Kidney (tissue), 14 donors: ENCODE data around the gene GPR152. TPM values are rescaled to one million over a fixed set of nuclear protein-coding genes. Genes with fewer than 3 reads are reported as not detected.

ENCODE experiments used
- DNase-seq, 5 donors: peaks; one replicate each; pipeline ENCODE4 v3.0.0-alpha.2; 2013 to 2020
- FAIRE-seq: peaks from 2 replicates; lab custom pipeline; 2012; peaks lifted over from hg19 to GRCh38; lab: Jason Lieb, UNC
- H3K27ac ChIP-seq, 2 donors: one replicate each; pipeline ENCODE4 v1.7.0; 2013; ENCODE audit warnings: low read depth in 2 of 2, low read length in 2 of 2, inconsistent platforms in 1 of 2
- H3K27me3 ChIP-seq: one replicate; pipeline ENCODE4 v1.7.1; 2013; ENCODE audit warnings: low read length, inconsistent platforms; ENCODE audit not compliant: control insufficient read depth, insufficient read depth
- H3K36me3 ChIP-seq, 3 donors: one replicate each; pipeline versions ENCODE4 v1.7.0 to v1.7.1; 2013; ENCODE audit warnings: low read length in 3 of 3, control low read depth in 1 of 3, inconsistent platforms in 1 of 3; ENCODE audit not compliant: insufficient read depth in 3 of 3, control insufficient read depth in 2 of 3
- H3K4me1 ChIP-seq, 3 donors: one replicate each; pipeline versions ENCODE4 v1.7.0 to v1.7.1; 2013; ENCODE audit warnings: low read length in 3 of 3, inconsistent platforms in 1 of 3, low read depth in 1 of 3; ENCODE audit not compliant: control insufficient read depth in 2 of 3, insufficient read depth in 2 of 3
- H3K4me3 ChIP-seq, 3 donors: one replicate each; pipeline versions ENCODE4 v1.7.0 to v1.8.1; 2013; ENCODE audit warnings: low read length in 3 of 3, control low read depth in 1 of 3, inconsistent platforms in 1 of 3
- H3K9ac ChIP-seq, 3 donors: one replicate each; pipeline versions ENCODE4 v1.7.0 to v1.7.1; 2013; ENCODE audit warnings: low read length in 3 of 3, control low read depth in 1 of 3, inconsistent platforms in 1 of 3
- H3K9me3 ChIP-seq, 3 donors: one replicate each; pipeline versions ENCODE4 v1.7.0 to v1.7.1; 2013; ENCODE audit warnings: low read length in 3 of 3, control low read depth in 1 of 3, inconsistent platforms in 1 of 3; ENCODE audit not compliant: control insufficient read depth in 2 of 3, insufficient read depth in 1 of 3
- intact Hi-C: fragments of 100-400 bp; cut with DNase I; formaldehyde crosslinking; loops from one replicate; pipeline ENCODE4 v1.11.1; 2022
- polyA plus RNA-seq: library from polyadenylated mRNA; stranded (reverse); fragments of 350-450 nt; fragmentation: Illumina TruSeq; extraction: RNeasy Lipid Tissue Mini Kit (QIAGEN cat#74804); gene quantifications from one replicate; pipeline ENCODE4 v1.2.3, GENCODE V29; 2014; ENCODE audit warnings: low read depth, low replicate concordance; ENCODE audit not compliant: insufficient read depth
- total RNA-seq: library from RNA; stranded (reverse); fragmentation: NEBNext Ultra II Directional; extraction: Animal tissue kit (Norgen Biotek cat#: 25700); gene quantifications from one replicate; pipeline ENCODE4 v1.2.1, GENCODE V29; 2021
- TF ChIP-seq, protein P1 (sequence below): IDR thresholded peaks from 3 replicates; pipeline ENCODE4 v1.5.1; 2012; ENCODE audit warnings: mild to moderate bottlenecking, moderate library complexity, borderline replicate concordance; ENCODE audit not compliant: insufficient read depth; ENCODE audit errors: extremely low read depth
- donor health status: control.
- donor health status: control.
- donor health status: control.
- donor health status: control.
- donor health status: control.
- donor health status: DM: yes; HTN: yes; CAD: no.
- donor health status: Normal renal cell carcinoma (clear cell type).

Gene GPR152
- total and polyA plus RNA-seq, 2 donors from 2014 or later, result not detected

DNA sequence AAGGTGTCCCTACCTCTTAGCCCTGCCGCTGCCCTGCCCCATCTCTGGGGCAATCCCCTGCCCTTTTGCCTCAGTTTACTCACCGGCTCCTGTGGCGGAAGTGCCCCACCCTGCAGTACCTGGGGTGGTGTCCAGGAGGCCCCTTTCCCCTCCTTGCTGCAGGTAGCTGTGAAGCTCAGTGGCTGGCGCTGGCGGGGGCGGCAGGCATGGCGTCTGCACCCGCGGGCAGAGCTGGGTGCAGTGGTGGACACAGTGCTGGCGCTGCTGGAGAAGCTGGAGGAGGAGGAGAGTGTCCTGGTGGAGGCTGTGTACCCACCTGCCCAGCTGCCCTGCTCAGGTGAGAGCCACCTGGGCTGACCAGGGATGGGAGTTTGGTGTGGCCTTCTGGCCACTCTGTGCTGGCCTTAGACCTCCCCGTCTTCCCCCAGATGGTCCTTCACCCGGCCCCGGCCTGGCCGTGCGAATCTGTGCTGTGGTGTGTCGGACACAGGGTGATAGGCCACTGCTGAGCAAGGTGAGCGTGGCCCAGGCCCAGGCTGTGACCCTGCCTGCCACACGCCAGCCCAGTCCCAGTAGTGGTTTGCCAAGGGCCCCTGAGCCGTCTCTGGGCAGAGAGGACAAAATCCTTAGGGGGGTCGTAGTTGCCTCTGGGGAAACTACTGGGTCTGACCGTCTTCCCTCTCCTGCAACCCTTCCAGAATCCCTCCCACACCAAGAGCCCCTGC lies 33.0 kb downstream of the GPR152 start:
- peak overlapping the region in 1 of 3 donors; percentile 29 for H3K4me3 ChIP-seq
- H3K27ac ChIP-seq, result no peak overlapping the region
- no peaks in the 10 kb centered on the region for H3K27me3 ChIP-seq
- H3K4me1 ChIP-seq, result peaks cover 0 to 26% (median 11%) of the 10 kb centered on the region in 3 donors
- FAIRE-seq, result no peak
- TF ChIP-seq, protein P1, sequence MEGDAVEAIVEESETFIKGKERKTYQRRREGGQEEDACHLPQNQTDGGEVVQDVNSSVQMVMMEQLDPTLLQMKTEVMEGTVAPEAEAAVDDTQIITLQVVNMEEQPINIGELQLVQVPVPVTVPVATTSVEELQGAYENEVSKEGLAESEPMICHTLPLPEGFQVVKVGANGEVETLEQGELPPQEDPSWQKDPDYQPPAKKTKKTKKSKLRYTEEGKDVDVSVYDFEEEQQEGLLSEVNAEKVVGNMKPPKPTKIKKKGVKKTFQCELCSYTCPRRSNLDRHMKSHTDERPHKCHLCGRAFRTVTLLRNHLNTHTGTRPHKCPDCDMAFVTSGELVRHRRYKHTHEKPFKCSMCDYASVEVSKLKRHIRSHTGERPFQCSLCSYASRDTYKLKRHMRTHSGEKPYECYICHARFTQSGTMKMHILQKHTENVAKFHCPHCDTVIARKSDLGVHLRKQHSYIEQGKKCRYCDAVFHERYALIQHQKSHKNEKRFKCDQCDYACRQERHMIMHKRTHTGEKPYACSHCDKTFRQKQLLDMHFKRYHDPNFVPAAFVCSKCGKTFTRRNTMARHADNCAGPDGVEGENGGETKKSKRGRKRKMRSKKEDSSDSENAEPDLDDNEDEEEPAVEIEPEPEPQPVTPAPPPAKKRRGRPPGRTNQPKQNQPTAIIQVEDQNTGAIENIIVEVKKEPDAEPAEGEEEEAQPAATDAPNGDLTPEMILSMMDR, result no peak
- no peak for DNase-seq
- H3K9me3 ChIP-seq, result no peaks in the 10 kb centered on the region
- H3K36me3 ChIP-seq, result no peaks in the 10 kb centered on the region
- intact Hi-C loops, result no loop called here
- H3K9ac ChIP-seq, result peak overlapping the region in 1 of 3 donors; percentile 26

DNA sequence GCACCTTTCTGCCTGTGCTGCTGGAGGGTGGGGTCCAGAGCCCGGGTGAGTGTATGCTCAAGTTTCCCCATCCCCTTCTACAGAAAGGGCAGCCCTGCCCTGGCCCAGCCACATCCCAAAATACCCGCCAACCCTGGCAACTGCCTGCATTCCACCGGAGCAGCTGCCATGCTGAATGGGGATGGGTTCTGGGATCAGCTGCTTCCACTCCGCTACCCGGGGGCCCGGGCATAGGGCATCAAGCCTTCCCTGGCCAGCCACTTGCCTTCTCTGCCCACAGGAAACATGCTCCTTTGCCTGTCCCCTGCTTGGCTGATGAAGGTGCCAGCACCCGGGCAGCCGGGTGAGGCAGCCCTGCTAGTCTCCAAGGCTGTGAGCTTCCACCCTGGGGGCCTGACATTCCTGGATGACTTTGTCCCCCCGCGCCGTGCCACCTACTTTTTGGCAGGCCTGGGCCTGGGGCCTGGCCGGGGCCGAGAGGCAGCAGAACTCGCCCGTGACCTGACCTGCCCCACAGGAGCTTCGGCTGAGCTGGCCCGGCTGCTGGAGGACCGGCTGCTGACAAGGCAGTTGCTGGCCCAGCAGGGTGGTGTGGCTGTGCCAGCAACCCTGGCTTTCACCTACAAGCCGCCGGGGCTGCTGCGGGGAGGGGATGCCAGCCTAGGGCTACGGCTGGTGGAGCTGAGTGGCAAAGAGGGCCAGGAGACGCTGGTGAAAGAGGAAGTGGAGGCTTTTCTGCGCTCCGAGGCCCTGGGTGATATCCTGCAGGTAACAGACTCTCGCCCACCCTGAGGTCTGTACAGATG lies 33.9 kb downstream of the GPR152 start:
- DNase-seq (peak in 1 of 5 donors; percentile 80), FAIRE-seq (no peak)
- TF ChIP-seq, protein P1, result no peak
- no peaks in the 10 kb centered on the region for H3K9me3 ChIP-seq
- peaks cover 0 to 26% (median 11%) of the 10 kb centered on the region in 3 donors for H3K4me1 ChIP-seq
- intact Hi-C loops, result no loop called here
- H3K27me3 ChIP-seq, result no peaks in the 10 kb centered on the region
- H3K9ac ChIP-seq, result no peak overlapping the region
- H3K4me3 ChIP-seq, result no peak overlapping the region
- H3K36me3 ChIP-seq, result no peaks in the 10 kb centered on the region
- H3K27ac ChIP-seq, result no peak overlapping the region

DNA sequence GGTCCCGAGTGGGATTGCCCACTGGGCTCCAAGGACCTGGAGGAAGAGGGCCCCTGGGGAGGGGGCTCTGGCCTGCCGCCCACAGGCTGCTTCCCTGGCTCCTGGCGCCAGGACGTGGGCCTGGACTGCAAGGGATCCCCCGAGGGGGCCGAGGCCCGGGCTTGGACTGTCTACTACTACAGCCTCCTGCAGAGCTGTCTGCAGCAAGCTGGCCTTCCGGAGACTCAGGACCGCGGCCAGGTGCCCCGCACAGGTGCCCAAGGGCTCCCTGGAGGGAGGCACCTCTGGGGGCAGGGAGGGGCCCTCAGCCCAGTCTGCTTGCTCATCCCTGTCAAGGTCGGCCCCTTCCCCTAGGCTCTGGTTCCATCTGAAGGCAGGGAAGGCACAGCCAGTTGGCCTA lies 35.1 kb downstream of the GPR152 start:
- Histone ChIP-seq H3K36me3 (no peaks in the 10 kb centered on the region), H3K27me3 (no peaks in the 10 kb centered on the region), H3K9ac (no peak overlapping the region), H3K9me3 (no peaks in the 10 kb centered on the region), H3K27ac (no peak overlapping the region), H3K4me1 (peaks cover 0 to 26% (median 11%) of the 10 kb centered on the region in 3 donors), H3K4me3 (no peak overlapping the region)
- FAIRE-seq, result no peak
- TF ChIP-seq, protein P1, result no peak
- intact Hi-C loops, result no loop called here
- DNase-seq, result no peak
